Activated naive CD4-positive, alpha-beta T cell treated with anti-CD3 and anti-CD28 coated beads for 36 hours (primary cell): ENCODE results near the gene CYP2S1. TPM values are rescaled to one million over a fixed set of nuclear protein-coding genes. Genes with fewer than 3 reads are reported as not detected.
"Not testable (repeated sequence)": the region's sequence is repeated elsewhere in the genome, so short reads cannot be mapped to it uniquely, and the experiment has no call there.

ENCODE experiments used
- CTCF ChIA-PET: fragments of 350-600 bp; sonication (Branson Sonifier 250); formaldehyde crosslinking; loops from one replicate; lab custom pipeline; 2021; ENCODE audit warnings: antibody characterized with exemption; lab: Charles Lee
- DNase-seq: peaks from one replicate; pipeline ENCODE4 v3.0.0-alpha.2; 2020
- H3K27ac Mint-ChIP-seq: one replicate; pipeline ENCODE4 v1.8.0; 2021; ENCODE audit warnings: mild to moderate bottlenecking, mixed read lengths
- H3K27me3 Mint-ChIP-seq: one replicate; pipeline ENCODE4 v1.8.0; 2021; ENCODE audit warnings: low read depth, mixed read lengths
- H3K36me3 Mint-ChIP-seq: one replicate; pipeline ENCODE4 v1.8.0; 2021; ENCODE audit warnings: low read depth, mixed read lengths
- H3K4me1 Mint-ChIP-seq: one replicate; pipeline ENCODE4 v1.8.0; 2021; ENCODE audit warnings: low read depth, mixed read lengths
- H3K4me3 Mint-ChIP-seq: one replicate; pipeline ENCODE4 v1.8.0; 2021; ENCODE audit warnings: mild to moderate bottlenecking, moderate library complexity, mixed read lengths
- H3K9me3 Mint-ChIP-seq: one replicate; pipeline ENCODE4 v1.8.0; 2021; ENCODE audit warnings: mixed read lengths
- intact Hi-C: fragments of 100-400 bp; cut with micrococcal nuclease; formaldehyde crosslinking; loops from one replicate; pipeline ENCODE4 v1.15.1; 2023
- total RNA-seq, 2 experiments: library from RNA; stranded (reverse); gene quantifications; one replicate each; pipeline ENCODE4 v1.2.3, GENCODE V29; 2021

The CYP2S1 gene
- total RNA-seq, 2 experiments from 2014 or later = 0.79 to 1.9 TPM

GRCh38 chr19:41222240-41222639 lies 29.2 kb downstream of the CYP2S1 start:
- Mint-ChIP-seq H3K27ac (no peak overlapping the region), H3K27me3 (peaks cover 18% of the 10 kb centered on the region), H3K36me3 (no peaks in the 10 kb centered on the region), H3K9me3 (no peaks in the 10 kb centered on the region), H3K4me1 (peaks cover 15% of the 10 kb centered on the region), H3K4me3 (no peak overlapping the region)
- CTCF ChIA-PET = no interaction called here
- no peak for DNase-seq
- intact Hi-C loops = no loop called here

DNA sequence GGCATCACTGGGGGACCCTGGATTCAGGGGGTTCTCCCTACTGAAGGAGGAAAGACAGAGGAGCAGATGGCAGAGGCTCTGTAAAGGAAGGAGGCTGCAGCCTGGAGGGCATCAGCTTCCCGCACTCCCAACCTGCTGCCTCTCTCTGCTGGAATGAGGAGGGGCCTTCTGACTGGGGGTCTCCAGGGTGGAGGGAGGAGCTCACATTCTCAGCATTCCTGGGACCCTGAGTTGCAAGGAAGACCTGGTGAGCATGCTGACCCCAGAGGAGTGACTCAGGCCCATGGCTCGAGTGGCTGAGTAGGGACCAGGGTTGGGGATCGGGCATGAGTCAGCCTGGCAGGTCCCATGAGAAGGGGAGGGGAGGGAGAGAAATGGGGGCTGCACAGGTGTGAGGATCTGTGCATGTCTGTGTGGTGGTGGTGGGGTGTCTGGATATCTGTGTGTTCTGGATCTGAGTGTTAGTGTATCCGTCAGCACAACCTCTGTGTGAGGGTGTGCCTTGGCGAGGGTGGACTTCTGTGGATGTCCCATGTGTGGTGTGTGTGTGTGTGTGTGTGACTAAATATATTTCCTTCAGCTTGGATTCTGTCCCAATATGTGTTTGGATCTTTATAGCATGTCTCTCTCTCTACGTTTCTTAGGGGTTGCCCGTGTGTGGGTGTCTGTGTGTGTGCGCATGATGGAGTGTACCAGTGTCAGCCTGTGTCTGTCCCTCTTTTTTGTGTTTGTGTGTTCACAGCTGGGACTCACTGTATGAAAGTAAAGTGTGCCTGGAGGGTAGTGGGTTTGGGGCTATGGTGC lies 30.6 kb downstream of the CYP2S1 start:
- no peak overlapping the region for H3K27ac Mint-ChIP-seq
- H3K4me3 Mint-ChIP-seq = no peak overlapping the region
- intact Hi-C loops = no loop called here
- peaks cover 17% of the 10 kb centered on the region for H3K4me1 Mint-ChIP-seq
- CTCF ChIA-PET = interaction anchor here (0.6 to 1.1 kb wide), 2 partner anchors 19 to 42 kb away, joined by 5 to 6 read pairs; no protein-coding TSS in a partner anchor
- H3K27me3 Mint-ChIP-seq = peaks cover 11% of the 10 kb centered on the region
- no peak for DNase-seq
- no peaks in the 10 kb centered on the region for H3K36me3 Mint-ChIP-seq
- H3K9me3 Mint-ChIP-seq = no peaks in the 10 kb centered on the region

DNA sequence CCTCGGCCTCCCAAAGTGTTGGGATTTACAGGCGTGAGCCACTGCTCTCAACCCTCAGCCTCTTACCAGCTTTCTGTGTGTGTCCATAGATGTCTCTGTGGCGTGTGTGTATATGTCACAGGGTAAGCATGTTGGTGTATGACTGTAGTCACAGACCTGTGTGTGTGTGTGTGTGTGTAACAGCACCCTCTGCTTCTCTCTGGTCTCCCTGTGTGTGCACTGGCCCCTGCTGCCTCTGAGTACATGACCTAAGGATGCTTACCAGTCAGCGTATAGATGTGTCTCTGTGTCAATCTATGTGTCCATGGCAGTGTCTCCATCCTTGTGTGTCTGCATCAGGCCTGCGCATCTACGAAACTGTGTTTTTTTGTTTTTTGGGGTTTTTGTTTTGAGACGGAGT lies 31.6 kb downstream of the CYP2S1 start:
- H3K4me3 Mint-ChIP-seq = no peak overlapping the region
- peaks cover 8% of the 10 kb centered on the region for H3K27me3 Mint-ChIP-seq
- H3K27ac Mint-ChIP-seq = no peak overlapping the region
- intact Hi-C loops = loop anchor here (1.0 kb wide), 1 partner anchor 39 kb away; no protein-coding TSS in a partner anchor
- H3K9me3 Mint-ChIP-seq = no peaks in the 10 kb centered on the region
- H3K4me1 Mint-ChIP-seq = peaks cover 17% of the 10 kb centered on the region
- CTCF ChIA-PET = interaction anchor here (1.1 kb wide), 1 partner anchor 20 kb away, joined by 6 read pairs; no protein-coding TSS in a partner anchor
- no peak for DNase-seq
- H3K36me3 Mint-ChIP-seq = no peaks in the 10 kb centered on the region

DNA sequence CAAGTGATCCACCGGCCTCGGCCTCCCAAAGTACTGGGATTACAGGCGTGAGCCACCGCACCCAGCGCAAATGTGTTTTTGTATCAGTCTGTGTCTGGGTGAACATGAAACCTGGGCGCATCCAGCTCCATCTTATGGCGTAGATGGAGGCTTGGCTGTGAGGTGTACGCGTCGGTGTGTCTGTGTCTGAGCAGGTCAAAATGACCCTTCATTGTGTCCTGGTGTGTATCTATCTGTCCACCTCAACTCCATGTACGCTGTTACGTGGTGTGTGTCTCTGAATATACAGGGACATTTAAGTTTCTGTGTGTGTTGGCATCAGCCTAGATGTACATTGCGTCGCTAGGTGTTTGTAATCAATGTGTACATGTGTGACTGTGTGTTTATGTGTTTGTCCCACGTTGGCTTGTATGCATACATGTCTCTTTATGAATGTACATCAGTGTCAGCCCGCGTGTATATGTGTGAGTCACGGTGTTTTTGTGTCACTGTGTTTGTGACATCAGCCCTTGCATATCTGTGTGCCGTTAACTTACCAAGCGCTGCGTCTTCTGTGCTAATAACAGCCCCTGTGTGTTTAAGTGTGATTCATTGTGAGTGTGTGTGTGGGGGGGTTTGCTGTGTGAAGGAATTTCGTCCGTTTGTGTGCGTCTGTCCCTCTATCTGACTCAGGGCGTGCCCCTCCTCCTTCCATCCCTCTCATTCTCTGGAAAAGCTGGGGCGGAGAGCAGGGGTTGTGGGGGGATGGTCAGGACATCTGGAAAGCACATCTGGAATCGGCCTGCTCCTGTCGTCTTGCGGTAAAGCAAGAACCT lies 32.4 kb downstream of the CYP2S1 start:
- CTCF ChIA-PET = no interaction called here
- peak; percentile 64 for DNase-seq

DNA sequence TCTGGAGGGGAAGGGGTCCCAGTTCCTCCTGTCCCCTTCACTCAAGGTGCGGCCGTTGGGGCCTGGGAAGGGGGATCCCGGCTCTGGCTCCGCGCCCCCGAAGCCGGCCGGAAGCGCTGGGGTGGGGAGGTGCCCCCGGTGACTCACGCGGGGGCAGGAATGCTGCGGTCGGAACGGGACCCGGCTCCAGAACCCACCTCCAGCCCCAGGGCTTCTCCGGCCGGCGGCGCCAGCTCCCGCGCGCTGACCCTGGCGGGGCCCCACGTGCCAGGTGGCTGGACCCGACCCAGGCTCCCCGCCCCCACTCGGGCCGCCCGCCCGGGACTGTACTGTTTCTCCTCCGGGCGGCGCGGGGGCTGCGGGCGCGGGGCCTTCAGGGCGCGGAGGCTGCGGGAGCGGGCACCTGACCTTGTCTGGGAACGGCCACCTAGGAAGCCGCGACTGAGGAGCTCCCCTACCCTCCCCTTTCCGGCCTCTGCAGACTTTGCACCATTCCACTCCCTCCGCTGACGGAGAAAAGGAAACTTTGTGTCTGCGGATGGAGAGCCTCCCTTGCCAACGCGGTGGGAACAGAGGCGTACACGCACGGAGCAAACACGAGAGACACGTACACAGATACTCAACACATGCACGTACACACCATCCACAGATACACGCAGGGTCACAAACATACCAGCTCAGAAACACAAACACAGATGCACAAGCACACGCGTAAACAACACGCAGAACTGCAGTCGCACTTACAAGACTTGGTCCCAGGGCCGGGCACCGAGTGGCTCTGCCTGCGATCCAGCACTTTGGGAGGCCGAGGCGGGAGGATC lies 33.2 kb downstream of the CYP2S1 start:
- Mint-ChIP-seq H3K4me3 (peak overlapping the region; percentile 83), H3K9me3 (no peaks in the 10 kb centered on the region), H3K4me1 (peaks cover 17% of the 10 kb centered on the region), H3K27me3 (no peaks in the 10 kb centered on the region), H3K36me3 (no peaks in the 10 kb centered on the region), H3K27ac (no peak overlapping the region)
- CTCF ChIA-PET = interaction anchor here (0.6 to 0.8 kb wide), 2 partner anchors 22 to 33 kb away, joined by 3 to 4 read pairs; no protein-coding TSS in a partner anchor
- intact Hi-C loops = no loop called here
- peak; percentile 69 for DNase-seq

More for the DNA sequence above, 32.4 kb downstream of the CYP2S1 start:
- H3K27ac Mint-ChIP-seq = peak overlapping the region; percentile 55
- H3K36me3 Mint-ChIP-seq = no peaks in the 10 kb centered on the region
- no peaks in the 10 kb centered on the region for H3K9me3 Mint-ChIP-seq
- H3K4me3 Mint-ChIP-seq = peak overlapping the region; percentile 59
- intact Hi-C loops = loop anchor here (1.0 kb wide), 1 partner anchor 38 kb away; no protein-coding TSS in a partner anchor
- H3K27me3 Mint-ChIP-seq = peaks cover 4% of the 10 kb centered on the region
- H3K4me1 Mint-ChIP-seq = peaks cover 17% of the 10 kb centered on the region

- CTCF ChIA-PET = interaction anchor here (0.6 to 0.8 kb wide), 2 partner anchors 22 to 32 kb away, joined by 3 to 4 read pairs; no protein-coding TSS in a partner anchor
- no peaks in the 10 kb centered on the region for H3K36me3 Mint-ChIP-seq
- H3K27ac Mint-ChIP-seq = no peak overlapping the region
- H3K4me3 Mint-ChIP-seq = peak overlapping the region; percentile 83
- DNase-seq = peak; percentile 38
- H3K9me3 Mint-ChIP-seq = no peaks in the 10 kb centered on the region
- H3K27me3 Mint-ChIP-seq = no peaks in the 10 kb centered on the region
- intact Hi-C loops = no loop called here
- peaks cover 17% of the 10 kb centered on the region for H3K4me1 Mint-ChIP-seq
These were observed 33.9 kb downstream of the CYP2S1 start for GRCh38 chr19:41226874-41227390.

GRCh38 chr19:41228486-41228885 lies 35.5 kb downstream of the CYP2S1 start:
- DNase-seq = no peak
- Mint-ChIP-seq H3K27ac (no peak overlapping the region), H3K36me3 (no peaks in the 10 kb centered on the region), H3K4me3 (no peak overlapping the region), H3K27me3 (no peaks in the 10 kb centered on the region), H3K4me1 (peaks cover 17% of the 10 kb centered on the region), H3K9me3 (no peaks in the 10 kb centered on the region)
- intact Hi-C loops = no loop called here
- CTCF ChIA-PET = interaction anchor here (0.7 to 1.5 kb wide), 3 partner anchors 32 to 547 kb away, joined by 3 to 5 read pairs (median 4); no protein-coding TSS in a partner anchor

DNA sequence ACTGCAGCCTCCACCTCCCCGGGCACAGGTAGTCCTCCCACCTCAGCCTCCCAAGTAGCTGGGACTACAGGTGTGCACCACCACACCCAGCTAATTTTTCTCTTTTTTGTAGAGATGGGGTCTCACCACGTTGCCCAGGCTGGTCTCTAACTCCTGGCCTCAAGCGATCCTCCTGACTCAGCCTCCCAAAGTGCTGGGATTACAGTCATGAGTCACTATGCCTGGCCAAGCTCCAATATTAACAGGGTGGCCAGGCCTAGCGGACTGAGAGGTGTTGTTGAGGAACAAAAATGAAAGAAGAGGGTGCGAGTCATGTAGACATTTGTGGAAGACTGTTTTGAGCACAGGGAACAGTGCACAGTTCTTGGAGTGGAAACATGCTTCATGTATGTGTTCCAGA lies 36.3 kb downstream of the CYP2S1 start:
- H3K4me1 Mint-ChIP-seq = peaks cover 17% of the 10 kb centered on the region
- H3K36me3 Mint-ChIP-seq, H3K9me3 Mint-ChIP-seq, H3K4me3 Mint-ChIP-seq, H3K27ac Mint-ChIP-seq, H3K27me3 Mint-ChIP-seq, DNase-seq, intact Hi-C loops: not testable (repeated sequence)
- CTCF ChIA-PET = interaction anchor here (0.7 to 1.5 kb wide), 3 partner anchors 31 to 546 kb away, joined by 3 to 5 read pairs (median 4); no protein-coding TSS in a partner anchor

GRCh38 chr19:41230067-41230857 lies 37.2 kb downstream of the CYP2S1 start:
- intact Hi-C loops = no loop called here
- H3K36me3 Mint-ChIP-seq = no peaks in the 10 kb centered on the region
- no peak for DNase-seq
- no peaks in the 10 kb centered on the region for H3K9me3 Mint-ChIP-seq
- CTCF ChIA-PET = no interaction called here
- no peak overlapping the region for H3K4me3 Mint-ChIP-seq
- H3K27ac Mint-ChIP-seq = no peak overlapping the region
- no peaks in the 10 kb centered on the region for H3K27me3 Mint-ChIP-seq
- peaks cover 16% of the 10 kb centered on the region for H3K4me1 Mint-ChIP-seq

- Mint-ChIP-seq H3K27ac (no peak overlapping the region), H3K4me3 (no peak overlapping the region), H3K9me3 (no peaks in the 10 kb centered on the region), H3K36me3 (no peaks in the 10 kb centered on the region), H3K4me1 (peaks cover 1% of the 10 kb centered on the region), H3K27me3 (no peaks in the 10 kb centered on the region)
- intact Hi-C loops = no loop called here
- CTCF ChIA-PET = no interaction called here
- DNase-seq = no peak
These were observed 39.7 kb downstream of the CYP2S1 start for GRCh38 chr19:41232686-41233085.

DNA sequence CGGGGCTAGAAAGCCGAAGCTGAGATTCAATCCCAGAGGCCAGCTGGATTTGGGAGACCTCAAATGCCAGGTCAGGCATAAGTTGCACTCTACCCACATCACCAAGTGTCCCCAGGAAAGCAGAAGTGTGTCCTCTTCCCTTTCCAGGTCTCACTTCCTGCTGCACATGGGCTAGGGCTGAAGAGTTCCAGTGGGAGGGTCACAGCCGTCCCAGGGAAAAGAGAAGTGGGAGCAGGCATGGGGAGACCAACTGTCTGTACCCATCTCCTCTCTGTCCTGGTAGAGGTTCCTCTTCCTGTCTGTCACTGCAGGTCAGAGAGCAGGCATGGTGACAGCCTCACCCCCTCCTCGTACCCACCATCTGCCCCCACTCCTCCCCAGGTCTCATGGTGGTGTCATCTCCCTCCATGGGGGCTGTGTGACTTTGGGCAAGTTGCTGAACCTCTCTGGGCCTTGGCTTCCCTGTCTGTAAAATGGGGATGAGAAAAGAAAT lies 40.8 kb downstream of the CYP2S1 start:
- no peak overlapping the region for H3K27ac Mint-ChIP-seq
- DNase-seq = no peak
- H3K9me3 Mint-ChIP-seq = no peaks in the 10 kb centered on the region
- H3K4me1 Mint-ChIP-seq = no peaks in the 10 kb centered on the region
- intact Hi-C loops = no loop called here
- H3K27me3 Mint-ChIP-seq = no peaks in the 10 kb centered on the region
- no peak overlapping the region for H3K4me3 Mint-ChIP-seq
- H3K36me3 Mint-ChIP-seq = no peaks in the 10 kb centered on the region
- CTCF ChIA-PET = no interaction called here
